ENCODE measurements around the gene DUSP9. TPM values are rescaled to one million over a fixed set of nuclear protein-coding genes. Genes with fewer than 3 reads are reported as not detected.

DUSP9 gene
- total RNA-seq, 1 experiment from 2014 or later, result 10.7 TPM

GRCh38 chrX:153609917-153610835 lies 36.8 kb upstream of the DUSP9 start:
- ChIA-PET CTCF (interaction anchor here (1.5 kb wide), 1 partner anchor 58 kb away, joined by 6 read pairs; no protein-coding TSS in a partner anchor), POLR2A (ENCODE audit: unreplicated experiment) (interaction anchor here (0.7 kb wide), 1 partner anchor 682 kb away, joined by 3 read pairs; no protein-coding TSS in a partner anchor)
- H3K9me2 ChIP-seq (replicated peaks; ENCODE audit: low read length), result no peaks in the 10 kb centered on the region
- H3K9me3 ChIP-seq (ENCODE audit: low read length), result no peaks in the 10 kb centered on the region
- H3K9ac ChIP-seq (ENCODE audit: low read length), result no peak overlapping the region
- no peaks in the 10 kb centered on the region for H3K4me1 ChIP-seq (ENCODE audit: insufficient read depth, low read length)
- peak overlapping the region; percentile 64 for H3K4me2 ChIP-seq (ENCODE audit: low read length)
- peak; percentile 94 for ATAC-seq
- no peaks in the 10 kb centered on the region for H3K79me2 ChIP-seq (ENCODE audit: low read length)
- peak overlapping the region; percentile 40; the same call in 1 of the 2 replicates for H3K4me3 ChIP-seq (ENCODE audit: low read length)
- no peak for TF ChIP-seq EZH2 (IDR thresholded peaks at IDR 0.05; ENCODE audit: low read length, unreplicated experiment)
- peak; percentile 72 for TF ChIP-seq CTCF (conservative IDR thresholded peaks at IDR 0.05; ENCODE audit: low read depth, low read length)
- H3K27me3 ChIP-seq (ENCODE audit: low read length), result peaks cover 29% of the 10 kb centered on the region
- H4K20me1 ChIP-seq (ENCODE audit: low read length), result no peaks in the 10 kb centered on the region
- intact Hi-C loops (cut with micrococcal nuclease), result loop anchor here (2.0 kb wide), 1 partner anchor 59 kb away; no protein-coding TSS in a partner anchor
- peak; percentile 67 for DNase-seq
- H3F3A ChIP-seq (ENCODE audit: low read length, unreplicated experiment), result no peaks in the 10 kb centered on the region
- no TSS peak for BruUV-seq (replicated peaks)
- peak overlapping the region; percentile 65 for H2AFZ ChIP-seq (ENCODE audit: low read length)
- no peaks in the 10 kb centered on the region for H3K36me3 ChIP-seq (ENCODE audit: low read depth, low read length)
- no peak overlapping the region for H3K27ac ChIP-seq (ENCODE audit: low read length)

GRCh38 chrX:153610836-153611213 lies 36.2 kb upstream of the DUSP9 start:
- H3K4me2 ChIP-seq (ENCODE audit: low read length), result no peak overlapping the region
- no peak for DNase-seq
- TF ChIP-seq CTCF (conservative IDR thresholded peaks at IDR 0.05; ENCODE audit: low read depth, low read length) (no peak), EZH2 (IDR thresholded peaks at IDR 0.05; ENCODE audit: low read length, unreplicated experiment) (no peak), EZH2phosphoT487 (IDR thresholded peaks at IDR 0.05; ENCODE audit: borderline replicate concordance, low read length) (no peak)
- H3K27me3 ChIP-seq (ENCODE audit: low read length), result peaks cover 35% of the 10 kb centered on the region
- POLR2A ChIA-PET (ENCODE audit: unreplicated experiment), result no interaction called here
- H3K36me3 ChIP-seq (ENCODE audit: low read depth, low read length), result no peaks in the 10 kb centered on the region
- no peak overlapping the region for H3K4me3 ChIP-seq (ENCODE audit: low read length)
- CTCF ChIA-PET, result no interaction called here
- H4K20me1 ChIP-seq (ENCODE audit: low read length), result no peaks in the 10 kb centered on the region
- no peaks in the 10 kb centered on the region for H3K9me2 ChIP-seq (replicated peaks; ENCODE audit: low read length)
- intact Hi-C loops (cut with micrococcal nuclease), result no loop called here
- no peaks in the 10 kb centered on the region for H3K9me3 ChIP-seq (ENCODE audit: low read length)
- no peak overlapping the region for H3K27ac ChIP-seq (ENCODE audit: low read length)
- no peak overlapping the region for H3K9ac ChIP-seq (ENCODE audit: low read length)
- no peaks in the 10 kb centered on the region for H3K4me1 ChIP-seq (ENCODE audit: insufficient read depth, low read length)
- H2AFZ ChIP-seq (ENCODE audit: low read length), result no peak overlapping the region; the same call in 1 of the 2 replicates
- no peaks in the 10 kb centered on the region for H3K79me2 ChIP-seq (ENCODE audit: low read length)
- ATAC-seq, result no peak
- no peaks in the 10 kb centered on the region for H3F3A ChIP-seq (ENCODE audit: low read length, unreplicated experiment)
- BruUV-seq (replicated peaks), result no TSS peak
